EL (cell line): Measurements from ENCODE around the gene CDC42EP3.

Experiments used
- DNase-seq: peaks from one replicate; pipeline ENCODE4 v3.0.0-alpha.2; 2016

The CDC42EP3 gene

GRCh38 chr2:37654932-37655841 lies 16.3 kb downstream of the CDC42EP3 start:
- DNase-seq: peak; percentile 49

GRCh38 chr2:37654419-37654818 lies 17.0 kb downstream of the CDC42EP3 start:
- DNase-seq: no peak

GRCh38 chr2:37653805-37654378 lies 17.6 kb downstream of the CDC42EP3 start:
- no peak for DNase-seq

- DNase-seq: no peak
Observed at GRCh38 chr2:37653093-37653492, 18.3 kb downstream of the CDC42EP3 start.

- peak; percentile 96 for DNase-seq
Observed at GRCh38 chr2:37652199-37652640, 19.2 kb downstream of the CDC42EP3 start.

- no peak for DNase-seq
Observed at GRCh38 chr2:37650548-37651093, 20.8 kb downstream of the CDC42EP3 start.

- DNase-seq: no peak
Observed at GRCh38 chr2:37649518-37649917, 21.9 kb downstream of the CDC42EP3 start.

- no peak for DNase-seq
Observed at GRCh38 chr2:37648331-37649011, 23.0 kb downstream of the CDC42EP3 start.

- DNase-seq: no peak
Observed at GRCh38 chr2:37647971-37648330, 23.5 kb downstream of the CDC42EP3 start.

- DNase-seq: no peak
Observed at GRCh38 chr2:37645836-37646235, 25.6 kb downstream of the CDC42EP3 start.

- peak; percentile 75 for DNase-seq
Observed at GRCh38 chr2:37645362-37645761, 26.1 kb downstream of the CDC42EP3 start.

- DNase-seq: peak; percentile 54
Observed at GRCh38 chr2:37644191-37644590, 27.3 kb downstream of the CDC42EP3 start.

- DNase-seq: no peak
Observed at GRCh38 chr2:37643730-37644078, 27.7 kb downstream of the CDC42EP3 start.

GRCh38 chr2:37642907-37643729 lies 28.3 kb downstream of the CDC42EP3 start:
- DNase-seq: peak; percentile 0

- peak; percentile 83 for DNase-seq
Observed at GRCh38 chr2:37641582-37642171, 29.8 kb downstream of the CDC42EP3 start.

- no peak for DNase-seq
Observed at GRCh38 chr2:37639631-37640030, 31.8 kb downstream of the CDC42EP3 start.

- DNase-seq: no peak
Observed at GRCh38 chr2:37638973-37639372, 32.5 kb downstream of the CDC42EP3 start.

GRCh38 chr2:37637985-37638384 lies 33.5 kb downstream of the CDC42EP3 start:
- DNase-seq: no peak

GRCh38 chr2:37637190-37637860 lies 34.1 kb downstream of the CDC42EP3 start:
- DNase-seq: no peak

- no peak for DNase-seq
Observed at GRCh38 chr2:37636381-37637066, 34.9 kb downstream of the CDC42EP3 start.
